Adrenal gland (tissue), 12 donors: ENCODE data around the gene GALNT7. TPM values are rescaled to one million over a fixed set of nuclear protein-coding genes. Genes with fewer than 3 reads are reported as not detected.

Experiments used
- DNase-seq, 7 donors: peaks; one replicate each; pipeline ENCODE4 v3.0.0-alpha.2; 2019 to 2020
- H3K27ac ChIP-seq, 5 donors: fragments of 200-600 bp; sonication (generic) in 4 of 5; 1 replicate in 3 of 5; 2 replicates in 2 of 5; pipeline versions ENCODE4 v1.5.1 to v1.8.0; 2016 to 2020; ENCODE audit warnings: mild to moderate bottlenecking in 1 of 5
- H3K27me3 ChIP-seq: fragments of 200-600 bp; 2 replicates; pipeline ENCODE4 v1.8.0; 2021
- H3K36me3 ChIP-seq, 2 donors: fragments of 200-600 bp; replicated peaks in 1 of 2; 1 replicate in 1 of 2; 2 replicates in 1 of 2; pipeline versions ENCODE4 v1.5.1 to v1.8.0; 2018 to 2022
- H3K4me1 ChIP-seq, 2 donors: fragments of 200-600 bp; replicated peaks in 1 of 2; 1 replicate in 1 of 2; 2 replicates in 1 of 2; pipeline versions ENCODE4 v1.5.1 to v1.8.0; 2018 to 2021
- H3K4me3 ChIP-seq, 4 donors: fragments of 200-600 bp; sonication (generic) in 3 of 4; one replicate each; pipeline ENCODE4 v1.5.1; 2016 to 2018
- H3K9me3 ChIP-seq, 3 donors: fragments of 200-600 bp; sonication (generic) in 1 of 3; replicated peaks in 1 of 3; 1 replicate in 2 of 3; 2 replicates in 1 of 3; pipeline versions ENCODE4 v1.5.1 to v1.8.0; 2016 to 2021
- POLR2A ChIP-seq, 2 donors: fragments of 450-650 bp; IDR thresholded peaks; one replicate each; pipeline ENCODE4 v1.6.1; 2017; ENCODE audit warnings: antibody characterized with exemption in 2 of 2, mild to moderate bottlenecking in 2 of 2, moderate library complexity in 1 of 2
- WGBS, 4 donors: extraction: QIAGEN DNeasy Blood & Tissue Kit in 2 of 4; methylation state at CpG; one replicate each; pipeline versions ENCODE4 v1.1.5 to v1.1.7; 2013 to 2017; 5-methylcytosine and 5-hydroxymethylcytosine counted together
- intact Hi-C, 2 donors: fragments of 100-400 bp; cut with DNase I; formaldehyde crosslinking; loops; one replicate each; pipeline versions ENCODE4 v1.14.1 to v1.15.0; 2022 to 2023
- polyA plus RNA-seq, 3 donors: library from polyadenylated mRNA; stranded (reverse); fragments of 200-250 nt in 2 of 3; fragments of 350-450 nt in 1 of 3; fragmentation: Illumina TruSeq in 1 of 3; extraction: RNeasy Lipid Tissue Mini Kit (QIAGEN cat#74804) in 1 of 3; gene quantifications; one replicate each; pipeline ENCODE4 v1.2.3, GENCODE V29; 2013 to 2014
- total RNA-seq, 9 donors: library from RNA; depleted of rRNA in 4 of 9; stranded (reverse); fragments of >200 nt in 4 of 9; fragments of 120-200 nt in 1 of 9; fragmentation: NEBNext Ultra II Directional in 1 of 9; extraction: Animal tissue kit (Norgen Biotek cat#: 25700) in 1 of 9; gene quantifications; one replicate each; pipeline versions ENCODE4 v1.1.0 to v1.2.4, GENCODE V29; 2013 to 2023
- TF ChIP-seq, protein P1 (sequence below), 6 experiments: fragments of 450-650 bp in 4 of 6; fragments of 200-600 bp in 2 of 6; sonication (generic) in 1 of 6; IDR thresholded peaks; 1 replicate in 5 of 6; 2 replicates in 1 of 6; pipeline versions ENCODE4 v1.5.1 to v1.8.0; 2016 to 2021; ENCODE audit warnings: antibody characterized with exemption in 6 of 6, mild to moderate bottlenecking in 2 of 6, moderate library complexity in 1 of 6
- donor health status: healthy with polysubstance abuse.
- donor health status: Bipolar disorder and iron deficiency.
- donor health status: DM: yes; HTN: yes; CAD: no.
- donor health status: DM: no; HTN: no; CAD: no.
- donor health status: DM: no; HTN: no; CAD: no.
- donor health status: DM: yes; HTN: yes; CAD: no.

GALNT7 gene
- total and polyA plus RNA-seq, 12 donors: 4.4 to 21.9 (median 10.3) TPM

DNA sequence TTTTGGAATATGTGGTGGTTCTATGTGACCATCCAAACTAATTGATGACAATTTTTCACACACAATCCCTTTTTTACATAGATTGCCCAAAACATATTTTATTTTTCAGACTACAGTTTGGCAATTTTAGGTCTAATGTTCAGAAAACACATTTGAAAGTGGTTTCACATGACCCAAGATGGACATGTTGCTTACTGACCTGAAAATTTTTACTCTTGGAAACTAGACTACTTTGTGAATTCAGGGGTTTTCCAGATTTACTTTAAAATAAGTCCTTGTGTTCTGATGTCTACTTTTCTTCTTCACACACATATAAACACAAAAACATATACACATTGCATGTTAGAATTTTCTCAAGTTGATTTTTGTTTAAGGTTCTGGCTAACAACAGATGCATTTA is 86.0 kb downstream of the GALNT7 start:
- Histone ChIP-seq H3K27ac (no peak overlapping the region), H3K4me3 (no peak overlapping the region), H3K4me1 (no peaks in the 10 kb centered on the region), H3K36me3 (no peaks in the 10 kb centered on the region), H3K27me3 (no peaks in the 10 kb centered on the region), H3K9me3 (no peaks in the 10 kb centered on the region)
- intact Hi-C loops: loop anchor here (5.0 kb wide), 2 partner anchors 232 to 242 kb away; no protein-coding TSS in a partner anchor
- TF ChIP-seq, protein P1, sequence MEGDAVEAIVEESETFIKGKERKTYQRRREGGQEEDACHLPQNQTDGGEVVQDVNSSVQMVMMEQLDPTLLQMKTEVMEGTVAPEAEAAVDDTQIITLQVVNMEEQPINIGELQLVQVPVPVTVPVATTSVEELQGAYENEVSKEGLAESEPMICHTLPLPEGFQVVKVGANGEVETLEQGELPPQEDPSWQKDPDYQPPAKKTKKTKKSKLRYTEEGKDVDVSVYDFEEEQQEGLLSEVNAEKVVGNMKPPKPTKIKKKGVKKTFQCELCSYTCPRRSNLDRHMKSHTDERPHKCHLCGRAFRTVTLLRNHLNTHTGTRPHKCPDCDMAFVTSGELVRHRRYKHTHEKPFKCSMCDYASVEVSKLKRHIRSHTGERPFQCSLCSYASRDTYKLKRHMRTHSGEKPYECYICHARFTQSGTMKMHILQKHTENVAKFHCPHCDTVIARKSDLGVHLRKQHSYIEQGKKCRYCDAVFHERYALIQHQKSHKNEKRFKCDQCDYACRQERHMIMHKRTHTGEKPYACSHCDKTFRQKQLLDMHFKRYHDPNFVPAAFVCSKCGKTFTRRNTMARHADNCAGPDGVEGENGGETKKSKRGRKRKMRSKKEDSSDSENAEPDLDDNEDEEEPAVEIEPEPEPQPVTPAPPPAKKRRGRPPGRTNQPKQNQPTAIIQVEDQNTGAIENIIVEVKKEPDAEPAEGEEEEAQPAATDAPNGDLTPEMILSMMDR (IDR thresholded peaks at IDR 0.05): no peak
- no peak for TF ChIP-seq POLR2A (IDR thresholded peaks at IDR 0.05)
- DNase-seq: no peak

DNA sequence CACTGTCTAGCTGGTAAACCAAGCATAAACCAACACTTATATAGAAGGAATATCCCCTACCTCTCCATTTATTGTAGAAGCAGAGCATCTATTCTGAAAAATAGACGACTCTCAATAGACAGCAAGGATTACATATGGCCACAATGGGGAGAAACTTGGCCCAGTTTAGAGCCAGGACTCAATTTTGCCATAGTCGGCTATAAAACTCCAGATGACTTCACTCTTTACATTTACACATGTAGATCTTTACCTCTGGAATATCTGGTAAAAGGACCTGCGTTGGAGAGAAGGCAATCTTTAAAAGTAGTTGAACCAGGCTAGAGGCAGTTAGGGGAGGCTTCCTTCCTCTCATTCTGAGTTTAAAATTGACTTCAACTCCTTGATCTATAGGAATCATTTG is 88.2 kb downstream of the GALNT7 start:
- H3K4me3 ChIP-seq: no peak overlapping the region
- no peaks in the 10 kb centered on the region for H3K9me3 ChIP-seq
- DNase-seq: no peak
- TF ChIP-seq, protein P1 (IDR thresholded peaks at IDR 0.05): no peak
- no peak for TF ChIP-seq POLR2A (IDR thresholded peaks at IDR 0.05)
- no peaks in the 10 kb centered on the region for H3K27me3 ChIP-seq
- no peaks in the 10 kb centered on the region for H3K36me3 ChIP-seq
- intact Hi-C loops: loop anchor here (5.0 kb wide), 2 partner anchors 235 to 245 kb away; no protein-coding TSS in a partner anchor
- no peak overlapping the region for H3K27ac ChIP-seq
- H3K4me1 ChIP-seq: no peaks in the 10 kb centered on the region
- WGBS, 4 donors: 80 to 91% (median 85%) methylated on average over 3 of the region's 3 CpGs

DNA sequence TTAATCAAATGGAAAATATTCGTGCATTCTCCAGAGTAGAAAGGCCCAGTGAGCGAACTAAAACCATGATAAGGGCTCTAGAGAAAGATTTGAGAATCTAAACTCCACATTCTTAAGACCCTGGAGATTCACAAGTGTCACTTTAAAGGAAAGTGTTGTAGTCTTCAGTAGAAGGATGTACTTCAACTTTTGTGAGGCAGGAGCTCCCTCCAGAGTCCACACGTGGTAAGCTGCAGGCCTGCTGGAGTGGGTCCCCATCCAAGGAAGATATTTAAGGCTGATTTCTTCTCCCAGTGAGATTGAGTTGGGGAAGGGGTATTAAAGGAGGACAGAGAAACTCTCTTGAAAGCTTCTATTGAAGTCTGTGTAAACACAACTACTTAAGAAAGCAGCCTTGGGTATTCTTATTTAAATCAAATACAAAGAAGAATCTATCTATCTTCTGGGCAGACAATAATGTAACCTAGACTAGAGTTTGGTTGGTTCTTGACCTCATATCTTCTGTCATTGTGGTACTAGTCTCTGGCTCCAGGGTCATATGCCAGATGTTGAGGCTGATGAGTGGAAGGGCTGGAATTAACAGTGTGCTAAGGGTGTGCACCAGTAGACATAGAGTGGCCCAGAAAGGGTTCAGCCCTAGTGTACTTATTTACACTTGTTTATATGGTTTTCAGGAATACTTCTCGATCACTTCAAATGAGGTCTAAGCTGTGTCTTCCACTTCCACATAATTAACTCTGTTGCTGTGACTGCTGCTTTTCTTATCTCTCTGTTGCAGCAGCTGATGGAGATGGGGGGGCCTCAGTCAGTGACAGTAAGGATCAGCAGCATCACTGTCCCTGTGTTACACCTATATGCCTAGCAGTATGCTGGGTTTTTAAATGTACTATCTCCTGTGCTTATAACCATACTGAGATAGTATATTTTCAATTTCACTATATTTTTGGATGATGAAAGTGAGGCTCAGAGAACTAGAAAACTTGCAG is 89.4 kb downstream of the GALNT7 start:
- Histone ChIP-seq H3K27me3 (no peaks in the 10 kb centered on the region), H3K27ac (no peak overlapping the region), H3K4me3 (no peak overlapping the region), H3K9me3 (no peaks in the 10 kb centered on the region), H3K4me1 (no peaks in the 10 kb centered on the region), H3K36me3 (no peaks in the 10 kb centered on the region)
- intact Hi-C loops: loop anchor here (5.0 kb wide), 2 partner anchors 236 to 246 kb away; no protein-coding TSS in a partner anchor
- WGBS, 4 donors: 24 to 44% (median 38%) methylated on average over 4 of the region's 4 CpGs
- DNase-seq: peak; percentile 62 to 86 (median 69)
- TF ChIP-seq, protein P1 (IDR thresholded peaks at IDR 0.05): peak; percentile 55 to 87 (median 74)
- no peak for TF ChIP-seq POLR2A (IDR thresholded peaks at IDR 0.05)

DNA sequence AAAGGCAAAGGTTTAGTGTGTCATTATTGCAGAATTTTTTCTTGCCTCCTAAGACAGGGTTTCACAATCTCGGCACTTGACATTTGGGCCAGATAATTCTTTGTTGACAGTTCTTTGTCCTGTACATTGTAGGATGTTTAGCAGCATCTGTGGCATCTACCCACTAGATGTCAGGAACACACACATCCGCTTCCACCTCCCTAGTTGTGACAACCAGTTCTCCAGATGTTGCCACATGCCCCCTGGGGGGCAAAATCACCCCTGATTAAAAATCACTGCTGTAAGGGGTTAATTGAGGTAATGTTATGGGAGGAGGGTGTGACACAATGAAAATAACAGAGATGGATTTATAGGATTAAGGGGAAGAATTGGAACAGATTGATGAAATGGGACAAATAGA is 90.3 kb downstream of the GALNT7 start:
- no peak for DNase-seq
- no peaks in the 10 kb centered on the region for H3K9me3 ChIP-seq
- no peak overlapping the region for H3K4me3 ChIP-seq
- no peak for TF ChIP-seq POLR2A (IDR thresholded peaks at IDR 0.05)
- TF ChIP-seq, protein P1 (IDR thresholded peaks at IDR 0.05): no peak
- no peaks in the 10 kb centered on the region for H3K27me3 ChIP-seq
- H3K36me3 ChIP-seq: no peaks in the 10 kb centered on the region
- H3K4me1 ChIP-seq: no peaks in the 10 kb centered on the region
- intact Hi-C loops: loop anchor here (5.0 kb wide), 2 partner anchors 237 to 247 kb away; no protein-coding TSS in a partner anchor
- no peak overlapping the region for H3K27ac ChIP-seq
- 86 to 96% (median 90%) methylated on average over 2 of the region's 2 CpGs for WGBS, 4 donors
